NT2/D1 (cell line): ENCODE measurements around the gene TRAF1.

Experiments
- DNase-seq: peaks from one replicate; pipeline ENCODE4 v3.0.0-alpha.2; 2011; ENCODE audit warnings: low read depth, low spot score
- H3K27me3 ChIP-seq: 2 replicates; pipeline ENCODE4 v1.6.0; 2011; ENCODE audit warnings: mild to moderate bottlenecking; ENCODE audit not compliant: insufficient read length, insufficient read depth
- H3K36me3 ChIP-seq: 2 replicates; pipeline ENCODE4 v1.6.1; 2011; ENCODE audit warnings: mild to moderate bottlenecking, low read length, mixed read lengths; ENCODE audit not compliant: insufficient read depth, insufficient read length
- H3K4me1 ChIP-seq: 2 replicates; pipeline ENCODE4 v1.5.1; 2011; ENCODE audit not compliant: insufficient read depth, insufficient read length
- H3K4me3 ChIP-seq: 2 replicates; pipeline ENCODE4 v1.5.1; 2011; ENCODE audit warnings: low read depth; ENCODE audit not compliant: insufficient read length
- H3K9ac ChIP-seq: 2 replicates; pipeline ENCODE4 v1.6.0; 2011; ENCODE audit warnings: low read depth; ENCODE audit not compliant: insufficient read length
- H3K9me3 ChIP-seq: 2 replicates; pipeline ENCODE4 v1.5.1; 2011; ENCODE audit warnings: mild to moderate bottlenecking, low read length; ENCODE audit not compliant: insufficient read depth
- SUZ12 ChIP-seq: IDR thresholded peaks from 2 replicates; pipeline ENCODE4 v1.6.1; 2011; ENCODE audit not compliant: insufficient read length, insufficient read depth; ENCODE audit errors: extremely low read depth
- YY1 ChIP-seq: IDR thresholded peaks from 2 replicates; pipeline ENCODE4 v1.6.1; 2011; ENCODE audit not compliant: insufficient read length, insufficient read depth
- ZNF274 ChIP-seq: IDR thresholded peaks from 2 replicates; pipeline ENCODE4 v1.6.1; 2011; ENCODE audit warnings: mild to moderate bottlenecking, low read depth, low read length

The TRAF1 gene

DNA sequence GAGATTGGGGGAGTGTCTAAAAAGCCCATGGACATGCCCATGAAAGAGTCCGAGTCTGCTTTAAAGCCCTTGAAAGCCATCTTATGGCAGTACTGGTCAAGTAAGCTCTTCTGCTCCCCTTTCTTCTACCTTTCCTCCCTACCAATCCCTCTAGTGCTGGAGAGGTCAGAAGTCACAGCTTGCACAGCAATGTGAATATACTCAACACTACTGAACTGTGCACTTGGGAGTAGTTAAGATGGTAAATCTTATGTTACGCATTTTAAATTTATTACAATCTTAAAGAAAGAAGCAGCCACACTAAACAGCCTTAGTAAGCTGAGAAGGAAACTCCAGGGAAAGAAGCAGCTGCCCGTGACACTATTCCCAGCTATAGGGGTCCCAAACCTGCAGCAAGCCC lies 12.3 kb upstream of the TRAF1 start:
- Histone ChIP-seq H3K4me3 (no peak overlapping the region), H3K9me3 (no peaks in the 10 kb centered on the region), H3K36me3 (no peaks in the 10 kb centered on the region), H3K27me3 (no peaks in the 10 kb centered on the region), H3K4me1 (peaks cover 7% of the 10 kb centered on the region), H3K9ac (no peak overlapping the region)
- DNase-seq = no peak
- TF ChIP-seq YY1 (no peak), ZNF274 (no peak), SUZ12 (no peak)

DNA sequence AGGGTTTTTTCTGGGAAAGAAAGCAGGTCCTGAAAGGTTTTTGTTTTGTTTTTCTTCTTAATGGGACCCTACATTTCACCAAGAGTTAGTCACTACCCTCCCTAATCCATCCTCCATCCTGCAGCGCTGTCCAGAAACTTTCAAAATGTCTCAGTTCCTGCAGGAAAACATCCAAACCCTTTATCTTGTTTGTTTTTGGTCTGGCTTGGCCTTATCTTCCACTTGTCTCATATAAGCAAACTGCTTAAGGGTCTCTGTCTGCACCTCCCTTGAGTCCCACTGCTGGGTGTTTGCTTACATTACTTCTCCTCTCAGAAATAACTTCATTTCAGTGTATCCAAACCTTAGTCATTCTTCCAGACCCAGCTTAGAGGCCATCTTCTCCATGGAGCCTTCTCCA lies 11.0 kb upstream of the TRAF1 start:
- H3K9me3 ChIP-seq = no peaks in the 10 kb centered on the region
- H3K4me1 ChIP-seq = peaks cover 6% of the 10 kb centered on the region
- H3K36me3 ChIP-seq = no peaks in the 10 kb centered on the region
- H3K9ac ChIP-seq = no peak overlapping the region
- TF ChIP-seq ZNF274 (no peak), YY1 (no peak), SUZ12 (no peak)
- H3K4me3 ChIP-seq = no peak overlapping the region
- no peaks in the 10 kb centered on the region for H3K27me3 ChIP-seq
- no peak for DNase-seq

DNA sequence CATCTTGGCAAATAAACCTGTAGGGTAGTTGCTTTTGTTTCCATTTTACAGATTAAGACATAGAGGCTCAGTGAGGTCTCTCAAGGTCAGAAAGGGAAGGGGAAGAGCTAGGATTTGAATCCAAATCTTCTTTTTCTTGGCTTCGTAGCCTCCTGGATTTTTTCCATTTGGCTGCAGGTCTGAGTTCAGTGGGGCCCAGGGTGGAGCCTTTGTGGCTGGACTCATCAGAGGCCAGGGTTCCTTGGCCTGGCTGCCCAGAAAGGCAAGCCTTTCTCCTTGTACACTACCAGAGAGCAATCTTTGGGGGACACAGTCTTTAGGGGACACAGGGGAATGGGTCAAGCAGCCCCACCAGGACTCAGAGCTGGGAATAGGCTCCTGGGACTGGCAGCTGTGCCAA lies 10.5 kb upstream of the TRAF1 start:
- TF ChIP-seq YY1 = no peak
- no peak for TF ChIP-seq ZNF274
- TF ChIP-seq SUZ12 = no peak
- H3K27me3 ChIP-seq = no peaks in the 10 kb centered on the region
- no peaks in the 10 kb centered on the region for H3K36me3 ChIP-seq
- peaks cover 3% of the 10 kb centered on the region for H3K4me1 ChIP-seq
- DNase-seq = no peak
- no peaks in the 10 kb centered on the region for H3K9me3 ChIP-seq
- H3K9ac ChIP-seq = no peak overlapping the region
- no peak overlapping the region for H3K4me3 ChIP-seq

DNA sequence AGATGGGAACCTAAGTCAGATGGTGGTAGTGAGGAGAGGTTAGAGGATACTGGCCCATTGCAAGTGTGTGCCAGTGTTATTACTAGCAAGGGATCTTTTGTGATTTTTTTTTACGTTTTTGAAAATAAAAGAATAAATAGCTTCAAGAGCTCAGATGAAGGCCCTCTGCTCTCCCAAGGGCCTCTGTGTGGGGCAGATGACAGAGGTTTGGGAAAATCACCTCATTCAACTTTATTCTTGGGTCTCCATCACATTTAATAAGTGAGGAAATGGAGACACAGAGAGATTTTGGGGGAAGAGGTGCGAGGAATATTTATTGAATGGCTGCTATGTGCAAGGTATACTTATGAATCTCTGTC lies 10.1 kb upstream of the TRAF1 start:
- Histone ChIP-seq H3K9ac (no peak overlapping the region), H3K4me3 (no peak overlapping the region), H3K36me3 (no peaks in the 10 kb centered on the region), H3K27me3 (no peaks in the 10 kb centered on the region), H3K9me3 (no peaks in the 10 kb centered on the region), H3K4me1 (peaks cover 3% of the 10 kb centered on the region)
- no peak for TF ChIP-seq SUZ12
- TF ChIP-seq YY1 = no peak
- TF ChIP-seq ZNF274 = no peak
- DNase-seq = no peak

DNA sequence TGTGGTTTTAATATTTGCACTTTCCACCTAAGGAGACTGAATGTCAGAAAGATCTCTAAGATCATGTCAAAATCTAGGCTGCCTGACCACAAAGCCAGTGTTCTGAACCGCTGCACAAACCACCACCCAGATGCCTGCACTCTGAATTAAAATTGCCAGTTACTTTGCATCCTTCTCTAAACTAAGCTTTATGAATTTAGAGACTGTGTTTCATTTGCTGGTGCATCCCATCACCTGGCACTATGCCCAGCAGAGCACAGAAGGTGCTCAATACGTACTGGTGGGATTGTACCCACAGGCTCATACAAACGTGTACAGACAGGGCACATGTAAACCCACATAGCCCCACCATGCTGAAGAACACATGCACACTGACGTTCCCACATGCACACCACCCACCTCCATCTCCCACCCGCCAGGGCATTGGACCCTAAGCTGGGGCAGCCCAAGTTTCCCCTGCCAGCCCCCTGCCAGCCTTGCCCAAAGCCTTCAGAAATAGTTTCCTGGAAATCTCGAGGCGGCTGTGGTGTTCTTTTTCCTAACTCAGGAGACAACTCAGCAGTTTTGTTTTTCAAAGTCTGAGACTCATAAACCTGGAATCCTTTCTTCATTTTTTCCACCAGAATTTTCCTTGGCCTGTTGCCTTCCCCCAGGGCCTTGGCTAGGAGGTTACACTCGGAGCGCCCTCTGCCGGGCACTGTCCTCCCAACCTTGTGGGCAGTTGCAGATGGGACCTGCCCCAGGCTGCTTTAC lies 9.6 kb upstream of the TRAF1 start:
- H3K9me3 ChIP-seq = no peaks in the 10 kb centered on the region

DNA sequence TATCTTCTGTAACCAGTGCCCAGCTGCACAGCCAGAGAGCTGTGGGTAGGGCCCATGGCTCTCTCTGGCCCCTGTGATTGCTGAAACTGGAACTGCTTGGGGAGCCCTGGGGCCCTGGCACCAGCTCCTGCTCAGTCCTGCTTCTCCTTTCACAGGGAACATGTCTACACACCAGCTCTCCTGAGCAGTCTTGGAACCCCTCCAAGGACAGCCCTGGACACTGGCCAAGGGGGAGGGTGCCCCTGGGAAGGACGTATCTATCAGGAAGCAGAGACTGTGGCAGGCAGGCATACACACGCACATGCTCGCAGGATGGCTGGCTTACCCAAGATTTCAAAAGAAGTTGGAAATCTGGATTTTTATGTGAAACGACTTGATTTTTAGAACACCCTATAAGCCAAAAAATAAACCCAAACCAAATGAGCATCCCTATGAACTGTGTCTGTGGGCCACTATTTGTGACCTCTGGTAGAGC lies 8.8 kb upstream of the TRAF1 start:
- DNase-seq = no peak
- no peaks in the 10 kb centered on the region for H3K36me3 ChIP-seq
- TF ChIP-seq ZNF274 (no peak), SUZ12 (no peak), YY1 (no peak)
- no peak overlapping the region for H3K9ac ChIP-seq
- no peak overlapping the region for H3K4me3 ChIP-seq
- H3K9me3 ChIP-seq = no peaks in the 10 kb centered on the region
- H3K4me1 ChIP-seq = peaks cover 3% of the 10 kb centered on the region
- no peaks in the 10 kb centered on the region for H3K27me3 ChIP-seq

More for the DNA sequence above, 9.6 kb upstream of the TRAF1 start:
- Histone ChIP-seq H3K27me3 (no peaks in the 10 kb centered on the region), H3K36me3 (no peaks in the 10 kb centered on the region), H3K9ac (no peak overlapping the region), H3K4me1 (peaks cover 3% of the 10 kb centered on the region), H3K4me3 (no peak overlapping the region)
- no peak for TF ChIP-seq ZNF274
- TF ChIP-seq YY1 = no peak
- TF ChIP-seq SUZ12 = no peak
- peak; percentile 80 for DNase-seq

DNA sequence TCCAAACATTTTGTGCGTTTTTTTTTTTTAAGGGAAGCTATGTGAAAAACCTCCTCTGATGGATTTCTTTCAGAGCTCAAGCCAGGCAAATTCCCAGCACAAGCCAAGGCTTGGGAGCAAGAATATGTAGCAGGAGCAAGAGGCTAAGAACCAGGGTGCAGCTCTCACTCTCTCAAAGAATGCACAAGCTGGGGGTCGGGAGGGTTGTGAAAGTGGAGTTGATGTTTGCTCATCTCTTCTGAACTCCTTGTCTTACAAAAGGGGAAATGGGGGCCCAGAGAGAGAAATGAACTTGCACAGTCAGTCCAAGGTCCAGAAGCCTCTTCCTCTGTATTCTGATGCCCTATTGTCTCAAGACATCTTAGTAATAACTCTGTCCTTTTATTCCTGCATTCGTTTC lies 7.7 kb upstream of the TRAF1 start:
- H3K36me3 ChIP-seq = no peaks in the 10 kb centered on the region
- H3K4me1 ChIP-seq = peaks cover 3% of the 10 kb centered on the region
- TF ChIP-seq YY1 (no peak), SUZ12 (no peak)
- no peak overlapping the region for H3K9ac ChIP-seq
- H3K4me3 ChIP-seq = no peak overlapping the region
- H3K9me3 ChIP-seq = no peaks in the 10 kb centered on the region
- H3K27me3 ChIP-seq = peaks cover 2% of the 10 kb centered on the region
- DNase-seq = no peak
